HepG2 (cell line): ENCODE results near the gene OSGIN1. TPM values are rescaled to one million over a fixed set of nuclear protein-coding genes. Genes with fewer than 3 reads are reported as not detected.
A peak's percentile ranks its signal among the peaks of the same experiment; 100 is the strongest.

Source experiments
- ELF1 ChIP-seq: sonication (generic); formaldehyde crosslinking; IDR thresholded peaks from 2 replicates; pipeline ENCODE4 v1.4.0; 2020; ENCODE audit warnings: missing genetic modification reagents
- FOXP1 ChIP-seq, 2 experiments: fragments of 450-650 bp in 1 of 2; IDR thresholded peaks; 2 replicates each; pipeline ENCODE4 v1.6.1; 2017 to 2018; ENCODE audit warnings: antibody characterized with exemption in 1 of 2
- LRRFIP1 ChIP-seq: sonication (generic); formaldehyde crosslinking; conservative IDR thresholded peaks from 2 replicates; pipeline ENCODE4 v1.4.0; 2020; ENCODE audit warnings: missing genetic modification reagents
- MAZ ChIP-seq, 2 experiments: sonication (generic) in 1 of 2; formaldehyde crosslinking in 1 of 2; IDR thresholded peaks; 2 replicates each; pipeline versions ENCODE4 v1.5.0 to v1.6.1; 2012 to 2020; ENCODE audit warnings: low read depth in 2 of 2, mild to moderate bottlenecking in 2 of 2, borderline replicate concordance in 1 of 2, improper control_type of control experiment in 1 of 2, low read length in 1 of 2, missing genetic modification reagents in 1 of 2, moderate library complexity in 1 of 2
- PRMT3 ChIP-seq: sonication (generic); formaldehyde crosslinking; IDR thresholded peaks from 2 replicates; pipeline ENCODE4 v1.8.1; 2022; ENCODE audit warnings: low read depth, mild to moderate bottlenecking, moderate library complexity, missing genetic modification reagents, borderline replicate concordance
- SIN3A ChIP-seq: IDR thresholded peaks from 2 replicates; pipeline ENCODE4 v1.6.1; 2011; ENCODE audit warnings: low read depth, mild to moderate bottlenecking, control low read depth, low read length, borderline replicate concordance
- SYNCRIP ChIP-seq: fragments of 200-400 bp; formaldehyde crosslinking; IDR thresholded peaks from 2 replicates; pipeline ENCODE4 v1.6.1; 2018; ENCODE audit warnings: mild to moderate bottlenecking, low read depth, low read length; ENCODE audit not compliant: insufficient read depth
- TBX2 ChIP-seq: sonication (generic); formaldehyde crosslinking; IDR thresholded peaks from 2 replicates; pipeline ENCODE4 v1.5.0; 2020; ENCODE audit warnings: missing genetic modification reagents, mild to moderate bottlenecking, borderline replicate concordance
- THYN1 ChIP-seq: sonication (generic); formaldehyde crosslinking; IDR thresholded peaks from 2 replicates; pipeline ENCODE4 v1.8.1; 2023; ENCODE audit warnings: low read depth, mild to moderate bottlenecking, moderate library complexity, missing genetic modification reagents, borderline replicate concordance
- TIGD3 ChIP-seq: sonication (generic); formaldehyde crosslinking; IDR thresholded peaks from 2 replicates; pipeline ENCODE4 v1.5.1; 2020; ENCODE audit warnings: mild to moderate bottlenecking, missing genetic modification reagents, borderline replicate concordance
- YY1 ChIP-seq: IDR thresholded peaks from 2 replicates; pipeline ENCODE4 v1.6.1; 2011; ENCODE audit warnings: low read length, low read depth, moderate library complexity, mild to moderate bottlenecking; ENCODE audit not compliant: insufficient read depth, insufficient replicate concordance
- ZBTB21 ChIP-seq: sonication (generic); formaldehyde crosslinking; IDR thresholded peaks from 2 replicates; pipeline ENCODE4 v1.4.0; 2020; ENCODE audit warnings: missing genetic modification reagents
- ZNF205 ChIP-seq: IDR thresholded peaks from 2 replicates; pipeline ENCODE4 v1.6.1; 2018; ENCODE audit warnings: missing biosample characterization, missing genetic modification reagents
- ZNF234 ChIP-seq: sonication (generic); formaldehyde crosslinking; conservative IDR thresholded peaks from 2 replicates; pipeline ENCODE4 v1.5.1; 2020; ENCODE audit warnings: mild to moderate bottlenecking, missing genetic modification reagents
- ZNF337 ChIP-seq: sonication (generic); formaldehyde crosslinking; IDR thresholded peaks from 2 replicates; pipeline ENCODE4 v1.5.1; 2020; ENCODE audit warnings: missing genetic modification reagents, low read depth, mild to moderate bottlenecking, borderline replicate concordance
- ZNF572 ChIP-seq: sonication (generic); formaldehyde crosslinking; IDR thresholded peaks from 2 replicates; pipeline ENCODE4 v1.5.1; 2020; ENCODE audit warnings: mild to moderate bottlenecking, missing genetic modification reagents
- ZNF780A ChIP-seq: sonication (generic); formaldehyde crosslinking; IDR thresholded peaks from 2 replicates; pipeline ENCODE4 v1.8.0; 2022; ENCODE audit warnings: mild to moderate bottlenecking, missing genetic modification reagents, moderate library complexity
- polyA plus RNA-seq, 8 experiments: library from polyadenylated mRNA; depleted of rRNA in 3 of 8; stranded (reverse) in 7 of 8; unstranded in 1 of 8; fragments of >200 nt; fragmentation: Illumina TruSeq in 4 of 8; extraction: Trizol in 4 of 8; gene quantifications; 2 replicates each; pipeline versions ENCODE4 v1.2.1 to v1.2.3, GENCODE V29; 2011 to 2016; ENCODE audit warnings: low read depth in 4 of 8, missing spikeins in 1 of 8, mixed read lengths in 1 of 8; ENCODE audit not compliant: insufficient read depth in 1 of 8
- total RNA-seq, 5 experiments: library from RNA; depleted of rRNA; stranded (reverse); fragments of >200 nt; fragmentation: Illumina TruSeq; extraction: Trizol; gene quantifications; 2 replicates each; pipeline ENCODE4 v1.2.3, GENCODE V29; 2016; ENCODE audit warnings: low read depth in 1 of 5
- TF ChIP-seq, protein P1 (sequence below): fragments of 450-650 bp; IDR thresholded peaks from 2 replicates; pipeline ENCODE4 v1.6.1; 2017; ENCODE audit warnings: mild to moderate bottlenecking
- TF ChIP-seq, protein P2 (sequence below): sonication (generic); formaldehyde crosslinking; IDR thresholded peaks from 2 replicates; pipeline ENCODE4 v1.4.0; 2020; ENCODE audit warnings: missing genetic modification reagents

The OSGIN1 gene
- total and polyA plus RNA-seq, 2 of the 13 experiments (the other 11 are each of a cell fraction or from before 2014, with no cell fraction given), result 20.5 to 27.1 TPM

GRCh38 chr16:83937922-83938885, 14.8 kb upstream of the OSGIN1 start (continued):
- TF ChIP-seq, protein P1, sequence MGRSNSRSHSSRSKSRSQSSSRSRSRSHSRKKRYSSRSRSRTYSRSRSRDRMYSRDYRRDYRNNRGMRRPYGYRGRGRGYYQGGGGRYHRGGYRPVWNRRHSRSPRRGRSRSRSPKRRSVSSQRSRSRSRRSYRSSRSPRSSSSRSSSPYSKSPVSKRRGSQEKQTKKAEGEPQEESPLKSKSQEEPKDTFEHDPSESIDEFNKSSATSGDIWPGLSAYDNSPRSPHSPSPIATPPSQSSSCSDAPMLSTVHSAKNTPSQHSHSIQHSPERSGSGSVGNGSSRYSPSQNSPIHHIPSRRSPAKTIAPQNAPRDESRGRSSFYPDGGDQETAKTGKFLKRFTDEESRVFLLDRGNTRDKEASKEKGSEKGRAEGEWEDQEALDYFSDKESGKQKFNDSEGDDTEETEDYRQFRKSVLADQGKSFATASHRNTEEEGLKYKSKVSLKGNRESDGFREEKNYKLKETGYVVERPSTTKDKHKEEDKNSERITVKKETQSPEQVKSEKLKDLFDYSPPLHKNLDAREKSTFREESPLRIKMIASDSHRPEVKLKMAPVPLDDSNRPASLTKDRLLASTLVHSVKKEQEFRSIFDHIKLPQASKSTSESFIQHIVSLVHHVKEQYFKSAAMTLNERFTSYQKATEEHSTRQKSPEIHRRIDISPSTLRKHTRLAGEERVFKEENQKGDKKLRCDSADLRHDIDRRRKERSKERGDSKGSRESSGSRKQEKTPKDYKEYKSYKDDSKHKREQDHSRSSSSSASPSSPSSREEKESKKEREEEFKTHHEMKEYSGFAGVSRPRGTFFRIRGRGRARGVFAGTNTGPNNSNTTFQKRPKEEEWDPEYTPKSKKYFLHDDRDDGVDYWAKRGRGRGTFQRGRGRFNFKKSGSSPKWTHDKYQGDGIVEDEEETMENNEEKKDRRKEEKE, result no peak
- TF ChIP-seq SYNCRIP (no peak), ZNF780A (CRISPR knock-in tag) (no peak), ZNF572 (0 out of 2 replicates have a peak, but pooled peaks have one; percentile 53), YY1 (no peak), PRMT3 (CRISPR knock-in tag) (no peak), LRRFIP1 (CRISPR knock-in tag) (no peak), ZNF205 (CRISPR knock-in tag) (no peak), ZBTB21 (CRISPR knock-in tag) (0 out of 2 replicates have a peak, but pooled peaks have one; percentile 8), MAZ (IDR thresholded peaks at IDR 0.05; ENCODE audit: borderline replicate concordance, low read depth, low read length) (no peak), MAZ (CRISPR knock-in tag; IDR thresholded peaks at IDR 0.05; ENCODE audit: low read depth) (no peak), THYN1 (CRISPR knock-in tag) (no peak), TIGD3 (no peak), ZNF234 (CRISPR knock-in tag) (no peak), TBX2 (CRISPR knock-in tag) (no peak), FOXP1 (IDR thresholded peaks at IDR 0.05) (no peak), FOXP1 (CRISPR knock-in tag; IDR thresholded peaks at IDR 0.05) (peak; percentile 13; the same call in 1 of the 2 replicates), ELF1 (no peak), ZNF337 (CRISPR knock-in tag) (no peak), SIN3A (no peak)
- TF ChIP-seq, protein P2, sequence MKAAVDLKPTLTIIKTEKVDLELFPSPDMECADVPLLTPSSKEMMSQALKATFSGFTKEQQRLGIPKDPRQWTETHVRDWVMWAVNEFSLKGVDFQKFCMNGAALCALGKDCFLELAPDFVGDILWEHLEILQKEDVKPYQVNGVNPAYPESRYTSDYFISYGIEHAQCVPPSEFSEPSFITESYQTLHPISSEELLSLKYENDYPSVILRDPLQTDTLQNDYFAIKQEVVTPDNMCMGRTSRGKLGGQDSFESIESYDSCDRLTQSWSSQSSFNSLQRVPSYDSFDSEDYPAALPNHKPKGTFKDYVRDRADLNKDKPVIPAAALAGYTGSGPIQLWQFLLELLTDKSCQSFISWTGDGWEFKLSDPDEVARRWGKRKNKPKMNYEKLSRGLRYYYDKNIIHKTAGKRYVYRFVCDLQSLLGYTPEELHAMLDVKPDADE, result no peak
